GM19328 (cell line): Measurements from ENCODE around the gene ERBB3.

Experiments
- ATAC-seq: cut with Tn5 transposase; IDR thresholded peaks from one replicate; pipeline ENCODE4 v1.9.1; 2021; ENCODE audit warnings: mild to moderate bottlenecking, moderate library complexity; ENCODE audit not compliant: unreplicated experiment

The ERBB3 gene

DNA sequence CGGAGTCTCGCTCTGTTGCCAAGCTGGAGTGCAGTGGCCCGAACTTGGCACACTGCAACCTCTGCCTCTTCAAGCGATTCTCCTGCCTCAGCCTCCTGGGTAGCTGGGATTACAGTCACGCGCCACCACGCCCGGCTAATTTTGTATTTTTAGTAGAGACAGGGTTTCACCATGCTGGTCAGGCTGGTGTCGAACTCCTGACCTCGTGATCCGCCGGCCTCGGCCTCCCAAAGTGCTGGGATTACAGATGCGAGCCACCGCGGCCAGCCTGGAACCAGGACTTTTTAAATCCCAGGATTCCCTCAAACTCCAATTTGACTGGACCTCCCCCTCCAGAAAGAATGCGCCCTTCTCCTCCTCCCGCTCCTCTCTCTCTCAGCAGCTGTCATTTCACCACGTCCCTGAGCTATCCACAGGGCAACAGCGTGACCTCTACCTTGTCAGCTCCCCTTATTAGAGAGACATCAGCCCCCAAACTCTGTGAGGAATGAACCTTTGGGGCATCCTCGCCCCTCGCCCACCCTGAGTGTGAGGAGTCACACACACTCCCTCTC is 50.1 kb downstream of the ERBB3 start:
- no peak for ATAC-seq

DNA sequence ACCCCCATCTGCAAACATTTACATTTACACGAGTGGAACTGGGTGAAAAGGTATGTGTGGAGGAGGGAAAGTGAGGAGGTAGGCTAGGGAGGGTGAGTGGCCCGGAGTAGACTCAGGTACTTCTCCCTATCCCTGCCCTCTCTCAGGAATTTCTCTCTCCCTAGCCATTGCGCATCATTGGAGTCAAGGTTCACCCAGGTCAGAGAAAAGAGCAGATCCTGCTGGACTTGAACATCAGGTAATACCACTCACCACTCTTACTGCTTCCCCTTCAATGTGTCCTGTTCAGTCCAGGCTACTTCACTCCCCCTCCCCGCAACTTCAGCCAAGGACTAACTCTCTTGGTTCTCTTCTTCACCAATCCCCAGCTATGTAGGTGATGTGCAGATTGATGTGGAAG is 50.9 kb downstream of the ERBB3 start:
- ATAC-seq, result no peak

DNA sequence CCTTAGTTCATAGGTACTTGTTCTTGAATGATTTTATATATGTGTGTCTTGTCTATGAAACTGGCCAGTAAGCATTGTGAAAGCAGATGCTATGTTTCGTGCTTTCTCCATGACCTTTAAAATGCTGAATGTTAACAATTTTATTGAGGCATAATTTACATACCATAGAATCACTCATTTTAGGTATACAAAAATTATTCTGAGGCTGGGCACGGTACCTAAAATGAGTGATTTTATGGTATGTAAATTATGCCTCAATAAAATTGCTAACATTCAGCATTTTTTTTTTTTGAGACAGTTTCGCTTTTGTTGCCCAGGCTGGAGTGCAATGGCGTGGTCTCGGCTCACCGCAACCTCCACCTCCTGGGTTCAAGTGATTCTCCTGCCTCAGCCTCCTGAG is 54.9 kb downstream of the ERBB3 start:
- no peak for ATAC-seq

DNA sequence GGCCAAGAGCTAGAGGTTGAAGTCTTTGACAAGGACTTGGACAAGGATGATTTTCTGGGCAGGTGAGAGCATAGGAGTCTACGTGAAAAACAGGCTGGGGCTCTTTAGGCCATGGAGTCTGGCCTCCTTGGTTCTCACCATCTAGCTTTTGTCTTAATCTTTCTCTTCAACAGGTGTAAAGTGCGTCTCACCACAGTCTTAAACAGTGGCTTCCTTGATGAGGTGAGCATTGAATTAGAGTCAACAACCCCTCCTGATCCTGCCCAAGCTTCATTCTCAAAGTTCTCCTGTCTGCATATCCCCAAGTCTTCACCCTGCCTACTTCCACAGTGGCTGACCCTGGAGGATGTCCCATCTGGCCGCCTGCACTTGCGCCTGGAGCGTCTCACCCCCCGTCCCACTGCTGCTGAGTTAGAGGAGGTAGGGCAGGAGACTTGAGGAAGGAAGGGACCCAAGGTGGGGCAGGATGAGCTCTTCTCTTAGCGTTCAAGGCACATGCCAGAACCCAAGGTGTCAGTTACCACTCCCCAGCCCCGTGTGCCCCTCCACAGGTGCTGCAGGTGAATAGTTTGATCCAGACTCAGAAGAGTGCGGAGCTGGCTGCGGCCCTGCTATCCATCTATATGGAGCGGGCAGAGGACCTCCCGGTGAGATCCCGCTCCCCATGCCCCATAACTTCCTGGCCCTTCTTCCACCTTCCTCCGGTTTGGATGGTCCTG is 58.0 kb downstream of the ERBB3 start:
- no peak for ATAC-seq

DNA sequence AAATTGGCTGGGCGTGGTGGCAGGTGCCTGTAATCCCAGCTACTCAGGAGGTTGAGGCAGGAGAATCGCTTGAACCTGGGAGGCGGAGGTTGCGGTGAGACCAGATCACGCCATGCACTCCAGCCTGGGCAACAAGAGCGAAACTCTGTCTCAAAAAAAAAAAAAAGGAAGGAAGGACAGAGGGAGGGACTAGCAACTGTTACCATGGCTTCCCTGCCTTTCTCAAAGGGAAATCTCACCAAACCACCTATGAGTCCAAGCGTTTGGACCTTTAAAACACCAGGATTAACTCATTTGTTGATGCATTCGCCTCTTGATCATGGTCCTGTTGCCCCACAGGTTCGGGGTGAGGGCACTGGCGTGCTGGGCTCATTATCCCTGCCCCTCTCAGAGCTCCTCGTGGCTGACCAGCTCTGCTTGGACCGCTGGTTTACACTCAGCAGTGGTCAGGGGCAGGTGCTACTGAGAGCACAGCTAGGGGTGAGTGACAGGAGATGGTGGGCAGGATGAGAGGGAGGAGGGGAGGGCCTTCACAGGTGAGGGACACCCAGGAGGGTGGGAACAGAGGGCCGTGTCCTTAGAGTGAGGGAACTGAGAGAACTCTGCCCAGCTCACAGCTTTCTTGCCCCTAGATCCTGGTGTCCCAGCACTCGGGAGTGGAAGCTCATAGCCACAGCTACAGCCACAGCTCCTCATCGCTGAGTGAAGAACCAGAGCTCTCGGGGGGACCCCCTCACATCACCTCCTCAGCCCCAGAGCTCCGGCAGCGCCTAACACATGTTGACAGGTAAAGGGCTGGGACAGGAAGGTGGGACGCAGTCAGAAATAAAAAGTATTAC is 62.2 kb downstream of the ERBB3 start:
- ATAC-seq, result no peak

DNA sequence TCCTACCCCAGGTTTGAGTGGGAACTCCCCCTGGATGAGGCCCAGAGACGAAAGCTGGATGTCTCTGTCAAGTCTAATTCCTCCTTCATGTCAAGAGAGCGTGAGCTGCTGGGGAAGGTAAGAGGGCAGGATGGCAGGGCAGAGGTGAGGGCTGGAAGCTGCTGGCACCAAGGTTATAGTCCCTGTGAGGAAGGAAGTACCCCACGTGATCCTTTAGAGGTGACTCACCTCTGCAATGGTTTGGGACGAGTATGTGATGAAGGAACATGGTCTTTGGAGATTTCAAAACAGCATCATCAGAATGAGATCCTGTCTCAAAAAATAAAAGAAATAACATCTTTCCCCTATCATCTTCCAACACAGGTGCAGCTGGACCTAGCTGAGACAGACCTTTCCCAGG is 63.3 kb downstream of the ERBB3 start:
- no peak for ATAC-seq

DNA sequence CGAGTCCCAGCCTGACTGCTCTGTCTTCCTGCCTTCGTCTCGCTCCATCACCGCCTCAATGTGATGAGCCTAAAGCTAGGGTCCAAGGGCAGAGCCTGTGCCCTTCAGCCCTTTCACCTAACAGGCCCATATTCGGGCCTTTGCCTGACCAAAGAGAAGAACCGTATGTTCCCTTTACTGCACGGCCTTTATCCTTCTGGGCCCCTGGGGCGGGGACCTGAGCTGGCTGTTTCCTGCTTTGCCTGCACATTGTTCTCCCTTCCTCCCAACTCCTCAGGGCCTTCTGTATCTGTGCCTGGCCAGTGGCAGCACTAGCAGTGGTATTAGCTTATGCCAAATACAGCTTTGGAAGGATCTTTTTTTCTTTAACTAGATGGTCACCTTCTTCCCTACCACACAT is 63.9 kb downstream of the ERBB3 start:
- no peak for ATAC-seq

DNA sequence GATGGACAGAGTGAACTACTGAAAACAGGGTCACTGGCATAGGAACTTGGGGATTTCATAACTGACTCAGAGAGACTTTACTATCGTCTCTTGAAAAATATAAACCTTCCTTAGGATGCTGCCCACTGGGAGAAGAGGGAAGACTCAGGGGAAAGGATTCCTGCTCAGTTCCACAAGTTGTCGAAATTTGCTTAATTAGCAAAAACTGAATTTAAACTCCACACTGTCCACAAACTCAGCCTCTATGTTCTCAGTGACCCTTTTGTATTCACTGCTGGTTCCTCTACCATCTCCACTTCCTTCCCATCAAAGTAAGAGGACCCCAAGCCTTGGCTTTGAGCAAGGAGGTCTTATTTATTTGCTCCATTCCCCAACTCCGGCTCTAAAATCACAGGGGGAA is 65.3 kb downstream of the ERBB3 start:
- ATAC-seq, result no peak

DNA sequence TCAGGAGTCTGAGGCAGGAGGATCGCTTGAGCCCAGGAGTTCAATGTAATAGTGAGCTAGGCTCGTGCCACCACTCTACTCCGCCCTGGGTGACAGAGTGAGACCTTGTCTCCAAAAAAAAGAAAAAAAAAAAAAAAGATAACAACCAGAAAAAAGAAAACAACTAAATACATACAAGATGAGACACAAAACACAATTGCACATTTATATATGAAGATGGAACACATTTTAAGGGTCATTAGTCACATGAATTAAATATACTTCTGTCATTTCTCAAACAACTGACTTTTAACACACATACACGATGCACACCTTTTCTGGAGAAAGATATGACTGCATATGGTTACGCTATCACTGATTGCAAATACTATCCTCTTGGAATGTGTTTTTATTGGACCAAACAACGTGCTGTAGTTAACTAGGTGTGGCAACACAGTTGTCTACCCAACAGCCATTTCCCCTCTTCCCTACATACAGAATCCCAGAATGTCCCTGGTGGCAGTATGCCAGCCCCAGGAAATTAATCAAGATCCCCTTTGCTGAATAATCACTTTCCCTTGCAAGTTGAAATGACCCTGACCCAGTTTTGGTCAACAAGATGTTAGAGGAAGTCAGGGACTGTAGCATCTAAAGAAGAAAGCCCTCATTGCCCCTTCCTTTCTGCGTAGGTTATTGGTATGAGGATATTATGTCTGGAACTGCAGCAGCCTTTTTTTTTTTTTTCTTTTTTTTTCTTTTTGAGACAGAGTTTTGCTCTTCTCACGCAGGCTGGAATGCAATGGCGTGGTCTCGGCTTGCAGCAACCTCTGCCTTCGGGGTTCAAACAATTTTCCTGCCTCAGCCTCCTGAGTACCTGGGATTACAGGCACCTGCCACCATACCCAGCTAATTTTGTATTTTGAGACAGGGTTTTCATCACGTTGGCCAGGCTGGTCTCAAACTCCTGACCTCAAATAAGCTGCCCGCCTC is 66.8 kb downstream of the ERBB3 start:
- ATAC-seq, result no peak

DNA sequence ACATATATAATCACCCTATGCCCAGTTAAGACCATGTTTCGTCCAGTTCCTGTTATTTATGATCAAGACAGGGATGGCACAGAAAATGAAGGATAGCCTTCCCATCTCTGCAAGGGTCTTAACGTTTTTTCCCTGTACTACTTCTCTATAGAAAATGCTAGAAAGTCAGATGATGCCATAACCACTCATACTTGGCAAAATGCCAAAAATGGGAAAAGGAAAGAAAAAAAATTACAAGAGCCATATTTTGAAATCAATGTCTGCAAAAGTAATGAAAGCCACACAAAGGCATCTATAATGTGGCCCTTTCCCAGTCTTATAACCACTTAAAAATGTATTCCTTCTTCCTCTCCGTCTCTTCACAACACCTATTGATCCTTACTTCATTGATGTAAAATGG is 70.6 kb downstream of the ERBB3 start:
- ATAC-seq, result no peak

DNA sequence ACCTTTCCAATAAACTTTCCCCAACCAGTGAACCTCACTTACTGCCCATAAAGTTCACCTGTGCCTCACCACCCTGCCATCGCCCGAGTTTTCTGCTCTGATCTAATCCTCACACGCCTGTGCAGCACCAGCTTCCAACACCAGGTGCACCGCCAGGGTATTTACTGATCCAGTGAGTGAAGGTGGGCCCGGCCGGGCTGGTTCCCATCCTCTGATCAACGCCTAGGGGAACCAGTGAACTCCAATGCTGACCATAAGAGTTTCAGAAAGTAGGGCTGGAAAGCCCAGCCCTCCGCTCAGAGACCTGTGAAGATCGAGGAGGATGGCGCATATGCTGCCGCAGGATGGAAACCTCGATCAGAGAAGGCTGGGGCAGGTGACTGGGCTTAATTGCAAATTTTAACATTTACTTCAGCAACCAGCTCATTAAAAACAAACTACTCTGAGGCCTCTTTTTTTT is 71.7 kb downstream of the ERBB3 start:
- peak; percentile 31 for ATAC-seq

DNA sequence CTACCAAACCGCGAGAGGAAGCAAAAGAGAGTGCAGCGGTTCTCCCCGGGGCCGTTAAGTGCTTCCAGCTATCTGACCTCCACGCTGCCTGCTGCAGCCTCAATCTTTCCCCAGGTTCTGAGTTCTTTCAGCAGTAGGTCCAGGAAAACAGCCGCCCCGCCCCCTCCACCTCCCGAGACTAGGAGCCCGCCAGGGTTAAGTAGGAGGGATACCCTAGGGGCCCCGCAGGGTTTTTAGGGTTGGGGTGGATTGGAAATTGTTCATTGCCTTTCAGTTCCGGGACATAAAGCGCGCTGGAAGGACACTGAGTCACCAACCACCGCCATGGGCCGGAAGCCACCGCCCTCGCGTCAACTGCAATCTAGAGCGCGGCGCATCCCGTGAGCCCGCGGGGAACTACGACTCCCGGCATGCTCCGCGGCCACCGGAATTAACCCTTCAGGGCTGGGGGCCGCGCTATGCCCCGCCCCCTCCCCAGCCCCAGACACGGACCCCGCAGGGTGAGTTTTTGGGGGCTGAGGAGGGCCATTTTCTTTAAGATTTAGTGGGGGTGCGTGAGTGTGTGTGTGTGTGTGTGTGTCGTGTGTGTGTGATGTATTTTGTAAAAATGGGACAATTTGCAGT is 72.3 kb downstream of the ERBB3 start, which contains the start of gene MYL6B:
Gene MYL6B (plus strand): TSS at position 456 of the 624 bp plus-strand sequence. CDS start 1,332 bp downstream, outside the sequence.
- peak; percentile 83 for ATAC-seq
